H9 (cell line): ENCODE measurements around the gene NPB. TPM values are rescaled to one million over a fixed set of nuclear protein-coding genes. Genes with fewer than 3 reads are reported as not detected.

Source experiments
- DNase-seq: peaks from one replicate; pipeline ENCODE4 v3.0.0-alpha.2; 2017
- H2AFZ ChIP-seq: one replicate; pipeline ENCODE4 v1.6.1; 2013; ENCODE audit warnings: mild to moderate bottlenecking, low read length, control low read depth, moderate library complexity
- H2AK5ac ChIP-seq: 2 replicates; pipeline ENCODE4 v1.6.1; 2013; ENCODE audit warnings: low read length, control low read depth, mixed read lengths; ENCODE audit not compliant: insufficient read length
- H2BK120ac ChIP-seq: one replicate; pipeline ENCODE4 v1.6.1; 2013; ENCODE audit warnings: low read depth, mild to moderate bottlenecking, low read length, control low read depth, inconsistent platforms; ENCODE audit not compliant: poor library complexity, severe bottlenecking
- H2BK12ac ChIP-seq: 2 replicates; pipeline ENCODE4 v1.6.1; 2013; ENCODE audit warnings: low read length, control low read depth, mixed read lengths, low read depth; ENCODE audit not compliant: insufficient read length
- H2BK15ac ChIP-seq: 2 replicates; pipeline ENCODE4 v1.6.1; 2013; ENCODE audit warnings: low read depth, low read length, control low read depth
- H2BK20ac ChIP-seq: one replicate; pipeline ENCODE4 v1.6.1; 2013; ENCODE audit warnings: low read depth, mild to moderate bottlenecking, low read length, control low read depth, inconsistent platforms; ENCODE audit not compliant: poor library complexity, severe bottlenecking
- H2BK5ac ChIP-seq: 2 replicates; pipeline ENCODE4 v1.6.1; 2013; ENCODE audit warnings: low read length, control low read depth, mixed read lengths; ENCODE audit not compliant: insufficient read length
- H3K14ac ChIP-seq: 2 replicates; pipeline ENCODE4 v1.6.1; 2013; ENCODE audit warnings: low read length, control low read depth; ENCODE audit not compliant: insufficient read depth
- H3K18ac ChIP-seq: 2 replicates; pipeline ENCODE4 v1.6.1; 2013; ENCODE audit warnings: low read depth, mild to moderate bottlenecking, mixed read lengths, low read length, control low read depth; ENCODE audit not compliant: insufficient read length
- H3K23ac ChIP-seq: 2 replicates; pipeline ENCODE4 v1.6.1; 2013; ENCODE audit warnings: low read length, control low read depth, mixed read lengths, low read depth; ENCODE audit not compliant: insufficient read length
- H3K23me2 ChIP-seq: 2 replicates; pipeline ENCODE4 v1.6.1; 2013; ENCODE audit warnings: low read depth, mild to moderate bottlenecking, mixed read lengths, low read length, control low read depth; ENCODE audit not compliant: insufficient read length, poor library complexity, severe bottlenecking
- H3K27ac ChIP-seq: 2 replicates; pipeline ENCODE4 v1.5.1; 2013; ENCODE audit warnings: low read length, control low read depth, mixed read lengths, low read depth; ENCODE audit not compliant: insufficient read length
- H3K27me3 ChIP-seq: 2 replicates; pipeline ENCODE4 v1.6.1; 2013; ENCODE audit warnings: low read length, control low read depth, inconsistent platforms; ENCODE audit not compliant: insufficient read depth
- H3K4ac ChIP-seq: 2 replicates; pipeline ENCODE4 v1.6.1; 2013; ENCODE audit warnings: low read depth, mild to moderate bottlenecking, control low read depth, inconsistent platforms, low read length, moderate library complexity
- H3K4me1 ChIP-seq: 2 replicates; pipeline ENCODE4 v1.6.1; 2013; ENCODE audit warnings: low read length, control low read depth, inconsistent platforms; ENCODE audit not compliant: insufficient read depth
- H3K4me2 ChIP-seq: 2 replicates; pipeline ENCODE4 v1.6.1; 2013; ENCODE audit warnings: low read length, control low read depth, mixed read lengths; ENCODE audit not compliant: insufficient read length, insufficient read depth
- H3K56ac ChIP-seq: 2 replicates; pipeline ENCODE4 v1.6.1; 2013; ENCODE audit warnings: low read depth, mild to moderate bottlenecking, mixed read lengths, low read length, control low read depth; ENCODE audit not compliant: insufficient read length
- H3K79me1 ChIP-seq: 2 replicates; pipeline ENCODE4 v1.6.1; 2013; ENCODE audit warnings: low read depth, mild to moderate bottlenecking, moderate library complexity, low read length, control low read depth, inconsistent platforms; ENCODE audit not compliant: insufficient read depth, poor library complexity, severe bottlenecking
- H3K79me2 ChIP-seq: 2 replicates; pipeline ENCODE4 v1.6.1; 2013; ENCODE audit warnings: low read length, control low read depth, inconsistent platforms; ENCODE audit not compliant: insufficient read depth
- H3K9ac ChIP-seq: 2 replicates; pipeline ENCODE4 v1.6.1; 2013; ENCODE audit warnings: low read length, control low read depth, mixed read lengths; ENCODE audit not compliant: insufficient read length; ENCODE audit errors: extremely low read depth
- H3K9me3 ChIP-seq: one replicate; pipeline ENCODE4 v1.6.1; 2013; ENCODE audit warnings: low read depth, low read length, inconsistent platforms; ENCODE audit not compliant: control insufficient read depth
- H3T11ph ChIP-seq: one replicate; pipeline ENCODE4 v1.6.1; 2013; ENCODE audit warnings: mild to moderate bottlenecking, low read length, control low read depth, inconsistent platforms
- H4K20me1 ChIP-seq: one replicate; pipeline ENCODE4 v1.6.1; 2013; ENCODE audit not compliant: control insufficient read depth, insufficient read length, insufficient read depth
- H4K5ac ChIP-seq: 2 replicates; pipeline ENCODE4 v1.6.1; 2013; ENCODE audit warnings: low read depth, mild to moderate bottlenecking, mixed read lengths, low read length, control low read depth; ENCODE audit not compliant: insufficient read length
- H4K8ac ChIP-seq: replicated peaks from 2 replicates; pipeline ENCODE4 v1.6.1; 2013; ENCODE audit warnings: low read length, control low read depth, mixed read lengths, low read depth; ENCODE audit not compliant: insufficient read length
- H4K91ac ChIP-seq: 2 replicates; pipeline ENCODE4 v1.6.1; 2013; ENCODE audit warnings: low read depth, mild to moderate bottlenecking, moderate library complexity, mixed read lengths, low read length, control low read depth; ENCODE audit not compliant: insufficient read length
- H3K27ac Mint-ChIP-seq, 3 experiments: 2 replicates in 2 of 3; 3 replicates in 1 of 3; pipeline ENCODE4 v1.8.0; 2020 to 2021; ENCODE audit warnings: mixed read lengths in 3 of 3, mild to moderate bottlenecking in 1 of 3, moderate library complexity in 1 of 3
- H3K27me3 Mint-ChIP-seq: 2 replicates; pipeline ENCODE4 v1.8.0; 2021; ENCODE audit warnings: low read depth, mild to moderate bottlenecking, moderate library complexity, mixed read lengths
- H3K36me3 Mint-ChIP-seq, 3 experiments: 2 replicates in 2 of 3; 3 replicates in 1 of 3; pipeline ENCODE4 v1.8.0; 2020 to 2021; ENCODE audit warnings: low read depth in 3 of 3, mixed read lengths in 3 of 3; ENCODE audit not compliant: insufficient read depth in 1 of 3
- H3K4me1 Mint-ChIP-seq, 2 experiments: 2 replicates each; pipeline ENCODE4 v1.8.0; 2020; ENCODE audit warnings: mixed read lengths in 2 of 2
- H3K4me3 Mint-ChIP-seq, 2 experiments: 2 replicates in 1 of 2; 3 replicates in 1 of 2; pipeline ENCODE4 v1.8.0; 2020 to 2021; ENCODE audit warnings: mild to moderate bottlenecking in 2 of 2, mixed read lengths in 2 of 2, moderate library complexity in 1 of 2
- H3K9me3 Mint-ChIP-seq, 2 experiments: 2 replicates in 1 of 2; 3 replicates in 1 of 2; pipeline ENCODE4 v1.8.0; 2020; ENCODE audit warnings: mild to moderate bottlenecking in 2 of 2, mixed read lengths in 2 of 2, moderate library complexity in 1 of 2
- CTCF ChIP-seq: fragments of 200-600 bp; sonication (generic); conservative IDR thresholded peaks from 3 replicates; pipeline ENCODE4 v1.8.0; 2021; ENCODE audit warnings: antibody characterized with exemption, mild to moderate bottlenecking
- WGBS: extraction: QIAGEN DNeasy Blood & Tissue Kit; methylation state at CpG from one replicate; pipeline ENCODE4 v1.1.7; 2013; ENCODE audit warnings: missing lambda C conversion rate, low lambda C conversion rate, mixed read lengths; ENCODE audit not compliant: insufficient read length; ENCODE audit errors: extremely low coverage; 5-methylcytosine and 5-hydroxymethylcytosine counted together
- total RNA-seq: library from RNA; stranded (reverse); gene quantifications from 2 replicates; pipeline ENCODE4 v1.2.1, GENCODE V29; 2021

NPB gene
- total RNA-seq, 1 experiment from 2014 or later, result 2.1 TPM

GRCh38 chr17:81921996-81922565, 20.0 kb downstream of the NPB start:
- WGBS, result no CpG with 5 or more reads among the region's 23 CpGs
- Histone ChIP-seq H4K91ac (no peak overlapping the region), H3K14ac (no peak overlapping the region), H2BK20ac (no peak overlapping the region), H2BK15ac (no peak overlapping the region), H3K4me2 (no peak overlapping the region), H3K79me1 (peaks cover 5% of the 10 kb centered on the region), H3K4me1 (peaks cover 3% of the 10 kb centered on the region; the same call in 1 of the 2 replicates), H2BK5ac (no peak overlapping the region), H3K56ac (no peak overlapping the region), H3K27ac (no peak overlapping the region), H3K23me2 (peaks cover 11% of the 10 kb centered on the region), H2BK12ac (no peak overlapping the region), H3K27me3 (no peaks in the 10 kb centered on the region), H4K8ac (no peak overlapping the region), H3K4ac (no peak overlapping the region), H4K20me1 (no peaks in the 10 kb centered on the region), H4K5ac (no peak overlapping the region), H3K79me2 (peaks cover 22% of the 10 kb centered on the region; the same call in 1 of the 2 replicates), H3K18ac (no peak overlapping the region), H3K23ac (no peak overlapping the region), H3T11ph (no peak overlapping the region), H3K9ac (no peak overlapping the region), H2AFZ (no peak overlapping the region), H2BK120ac (no peak overlapping the region), H3K9me3 (no peaks in the 10 kb centered on the region), H2AK5ac (no peak overlapping the region)
- Mint-ChIP-seq H3K27ac (peak overlapping the region in 2 of 3 experiments; percentile 19 to 79; a peak in 2 of 7 replicates), H3K4me1 (peaks cover 39 to 42% of the 10 kb centered on the region in 2 experiments), H3K36me3 (peaks cover 12 to 33% (median 25%) of the 10 kb centered on the region in 3 experiments; a peak in 6 of 7 replicates), H3K27me3 (no peaks in the 10 kb centered on the region), H3K4me3 (peak overlapping the region in 1 of 2 experiments; percentile 35; a peak in 2 of 5 replicates), H3K9me3 (no peaks in the 10 kb centered on the region)
- TF ChIP-seq CTCF, result no peak
- no peak for DNase-seq
